GM19240 (cell line): Measurements from ENCODE around the gene LTK.

Experiments used
- DNase-seq: peaks from one replicate; pipeline ENCODE4 v3.0.0; 2011; ENCODE audit warnings: low spot score; ENCODE audit not compliant: insufficient read length

The LTK gene

GRCh38 chr15:41530363-41530956, 16.8 kb upstream of the LTK start:
- no peak for DNase-seq

- DNase-seq = no peak
Measured at GRCh38 chr15:41523097-41523496, 9.5 kb upstream of the LTK start.

GRCh38 chr15:41521614-41522013, 8.0 kb upstream of the LTK start:
- no peak for DNase-seq

- no peak for DNase-seq
Measured at GRCh38 chr15:41520636-41521035, 7.0 kb upstream of the LTK start.

- no peak for DNase-seq
Measured at GRCh38 chr15:41517895-41518449, 4.3 kb upstream of the LTK start.

GRCh38 chr15:41512940-41513505, 604 bp downstream of the LTK start:
- DNase-seq = no peak

- DNase-seq = no peak
Measured at GRCh38 chr15:41512512-41512939, 1.1 kb downstream of the LTK start.

GRCh38 chr15:41511899-41512369, 1.7 kb downstream of the LTK start:
- DNase-seq = no peak

GRCh38 chr15:41511331-41511898, 2.2 kb downstream of the LTK start:
- DNase-seq = no peak

GRCh38 chr15:41510728-41511127, 2.9 kb downstream of the LTK start:
- DNase-seq = no peak

GRCh38 chr15:41507820-41508290, 5.8 kb downstream of the LTK start:
- no peak for DNase-seq

- DNase-seq = no peak
Measured at GRCh38 chr15:41506796-41507341, 6.8 kb downstream of the LTK start.

- no peak for DNase-seq
Measured at GRCh38 chr15:41505776-41506175, 7.9 kb downstream of the LTK start.

- DNase-seq = no peak
Measured at GRCh38 chr15:41504751-41505492, 8.7 kb downstream of the LTK start.

- DNase-seq = no peak
Measured at GRCh38 chr15:41503669-41504010, 10.0 kb downstream of the LTK start.

GRCh38 chr15:41502795-41503668, 10.6 kb downstream of the LTK start:
- no peak for DNase-seq

GRCh38 chr15:41501931-41502794, 11.5 kb downstream of the LTK start:
- no peak for DNase-seq

- DNase-seq = no peak
Measured at GRCh38 chr15:41501191-41501917, 12.3 kb downstream of the LTK start.
